Measurements from ENCODE around the gene SERPINA1.

SERPINA1 gene

DNA sequence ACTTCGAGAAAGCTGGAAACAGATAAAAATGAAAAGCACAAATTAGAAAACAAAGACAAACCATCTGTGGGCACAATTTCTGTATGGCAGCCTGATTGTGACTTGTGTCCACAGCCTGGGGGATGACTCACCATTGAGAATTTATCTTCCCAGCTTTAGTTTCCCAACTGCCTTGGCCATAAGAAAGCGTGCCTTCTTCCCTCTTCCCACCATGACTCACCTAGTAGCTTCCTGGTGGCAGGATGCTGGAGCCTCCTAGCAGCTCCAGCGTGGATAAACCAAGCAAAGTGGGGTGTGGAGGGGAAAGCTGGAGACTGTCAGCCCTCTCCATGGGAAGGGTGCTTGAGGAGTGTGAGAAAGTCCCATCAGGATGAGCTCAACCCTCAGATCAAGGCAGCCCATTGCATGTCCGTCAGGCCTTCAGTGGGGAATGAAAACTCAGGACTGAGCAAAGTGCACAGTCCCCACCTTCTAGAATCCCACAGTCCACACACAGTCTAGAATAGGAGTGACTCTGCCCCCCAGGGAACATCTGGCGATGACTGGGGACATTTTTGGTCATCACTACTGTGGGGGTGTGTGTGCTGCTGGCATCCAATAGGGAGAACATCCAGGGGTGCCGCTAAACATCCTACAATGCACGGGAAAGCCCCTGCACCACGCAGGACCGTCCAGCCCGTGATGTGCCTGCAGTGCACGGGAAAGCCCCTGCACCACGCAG, 42.9 kb downstream of the SERPINA1 start:
- no peak for DNase-seq

DNA sequence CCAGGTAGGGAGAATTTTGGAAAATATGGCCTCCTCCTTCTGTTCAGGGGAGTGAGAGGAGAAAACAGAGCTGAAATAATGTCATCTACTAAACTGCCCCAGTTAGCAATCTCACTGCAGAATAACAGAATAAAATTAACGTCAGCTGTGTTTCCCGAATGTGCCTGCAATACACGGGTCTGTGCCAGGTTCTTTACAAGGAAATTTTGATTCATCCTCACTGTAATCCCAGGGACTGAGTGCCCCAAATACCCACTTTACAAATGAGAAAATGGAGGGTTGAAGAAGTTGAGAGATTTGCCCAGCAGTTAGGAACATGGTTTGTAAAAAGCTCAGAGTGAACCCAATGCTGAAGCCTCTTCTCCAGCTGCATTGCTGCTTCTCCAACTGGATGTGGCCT, 44.0 kb downstream of the SERPINA1 start:
- DNase-seq, result no peak

DNA sequence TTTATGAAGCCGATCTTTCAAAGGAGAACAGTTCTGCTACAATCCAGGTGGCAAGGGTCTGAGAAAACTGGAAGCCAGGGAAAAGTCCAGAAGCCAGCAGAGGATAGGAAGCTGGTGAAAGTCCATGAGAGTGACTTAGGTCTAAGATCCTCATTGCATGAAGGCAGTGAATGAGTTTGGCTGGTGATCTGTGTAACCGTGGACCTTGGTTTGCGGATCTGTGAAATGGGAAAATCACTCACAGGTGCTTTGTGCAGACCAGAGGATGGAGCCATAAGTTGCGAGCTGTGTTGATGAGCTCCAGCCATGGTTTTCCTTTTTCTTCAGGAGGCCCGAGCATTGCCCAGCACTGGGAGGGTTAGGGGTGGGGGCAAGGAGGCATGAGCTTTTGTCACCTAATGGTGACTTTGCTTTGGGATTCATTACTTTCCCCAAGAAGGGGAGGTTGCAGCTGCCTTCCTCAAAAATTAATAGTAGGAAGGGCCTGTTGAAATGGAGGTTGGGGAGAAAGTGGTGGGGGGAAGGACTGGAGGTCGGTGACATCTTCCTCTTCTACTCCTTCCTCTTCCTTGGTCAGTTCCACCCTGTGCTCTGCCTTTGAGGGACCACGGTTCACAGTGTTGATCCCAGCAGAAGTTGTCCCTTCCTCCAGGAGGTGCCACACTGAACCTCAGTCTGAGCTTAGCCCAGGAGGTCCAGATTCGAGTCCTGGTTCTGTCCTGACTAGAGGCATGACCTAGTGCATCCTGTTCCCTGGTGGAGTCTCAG, 45.0 kb downstream of the SERPINA1 start:
- no peak for DNase-seq

DNA sequence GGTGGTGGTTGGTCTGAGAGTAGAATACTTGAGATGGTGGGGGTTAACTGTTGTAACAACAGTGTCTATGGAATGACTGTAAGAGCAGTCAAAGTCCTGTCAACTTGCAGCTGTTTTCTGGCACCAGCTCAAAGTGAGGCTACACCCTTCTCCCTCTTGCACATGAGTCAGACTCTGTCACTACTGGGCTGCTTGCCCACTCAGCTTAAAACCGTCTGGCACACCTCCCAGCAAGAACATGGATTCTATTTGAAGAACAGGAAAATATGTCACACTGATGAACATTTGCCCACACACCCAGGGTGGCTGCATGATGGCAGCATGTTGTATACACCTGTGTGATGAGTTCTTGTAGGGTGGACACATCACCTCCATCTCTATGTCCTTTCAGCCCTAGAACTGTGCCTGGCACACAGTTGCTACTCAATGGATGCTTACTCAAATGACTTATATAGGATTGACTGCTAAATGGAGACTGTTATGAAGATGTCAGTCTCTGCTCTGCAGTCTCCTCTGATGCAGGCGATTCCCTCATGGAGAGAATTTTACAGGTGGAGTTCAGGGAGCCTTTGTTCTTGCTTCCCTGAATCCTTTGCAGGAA, 46.0 kb downstream of the SERPINA1 start:
- DNase-seq, result peak; percentile 67

DNA sequence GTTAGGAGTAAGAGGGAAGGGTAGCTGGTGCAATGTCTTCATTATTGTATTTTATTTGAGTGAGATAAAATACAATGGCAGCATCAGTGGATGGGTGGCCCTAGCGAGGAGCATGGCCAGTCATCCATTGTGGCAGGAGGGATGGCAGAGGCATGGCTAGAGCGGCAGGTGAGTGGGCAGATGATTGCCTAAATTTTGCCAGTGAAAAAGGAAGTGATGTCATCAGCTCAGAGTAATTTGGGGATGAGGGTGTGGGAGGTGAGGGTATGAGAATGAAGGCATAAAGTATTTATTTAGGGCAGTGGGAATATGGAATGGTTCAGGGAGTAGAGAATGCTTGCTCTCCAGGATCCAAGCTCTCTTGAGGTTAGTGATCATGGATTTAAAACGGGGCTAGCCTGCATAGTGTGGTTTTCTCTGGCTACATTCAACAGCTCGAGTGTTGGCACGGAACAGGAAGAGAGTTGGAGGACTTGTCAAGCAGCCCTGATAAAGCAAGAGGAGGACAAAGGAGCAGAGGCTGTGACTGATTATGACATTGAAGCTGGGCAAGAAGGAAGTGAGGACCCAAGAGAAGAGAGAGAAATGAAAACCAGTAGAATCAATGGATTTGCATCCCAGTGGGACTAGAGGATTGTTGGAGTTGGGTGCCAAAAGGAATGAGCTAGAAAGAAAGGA, 46.6 kb downstream of the SERPINA1 start:
- no peak for DNase-seq

DNA sequence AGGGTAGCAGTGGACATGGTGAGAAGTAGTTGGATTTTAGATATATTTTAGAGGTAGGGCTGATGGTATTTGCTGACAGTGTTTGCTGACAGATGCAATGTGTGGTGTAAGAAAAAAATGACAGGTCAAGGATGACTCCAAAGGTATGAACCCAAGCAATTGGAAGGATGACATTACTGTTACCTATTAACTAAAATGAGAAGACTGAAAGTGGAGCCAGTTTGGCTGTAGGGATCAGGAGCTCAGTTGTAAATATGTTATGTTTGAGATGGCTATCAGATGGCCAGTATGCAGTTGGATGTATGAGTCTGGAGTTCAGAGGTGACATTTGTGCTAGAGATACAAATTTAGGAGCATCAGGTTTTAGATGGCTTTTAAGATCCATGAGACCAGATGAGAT, 47.9 kb downstream of the SERPINA1 start:
- no peak for DNase-seq

DNA sequence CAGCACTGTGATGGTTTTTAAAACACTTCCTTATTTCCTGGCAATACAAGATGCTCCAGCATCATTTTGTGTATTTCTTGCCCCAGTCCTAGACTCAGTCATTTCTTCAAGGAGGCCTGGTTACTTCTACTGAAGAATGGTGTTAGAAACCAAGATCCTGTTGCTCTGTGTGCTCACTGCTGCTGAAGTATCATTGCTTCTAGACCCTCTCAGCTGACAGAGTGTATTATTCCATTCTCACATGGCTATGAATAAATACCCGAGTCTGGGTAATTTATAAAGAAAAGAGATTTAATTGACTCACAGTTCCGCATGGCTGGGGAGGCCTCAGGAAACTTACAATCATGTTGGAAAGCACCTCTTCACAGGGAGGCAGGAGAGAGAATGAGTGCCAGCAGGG, 50.4 kb downstream of the SERPINA1 start:
- DNase-seq, result no peak

DNA sequence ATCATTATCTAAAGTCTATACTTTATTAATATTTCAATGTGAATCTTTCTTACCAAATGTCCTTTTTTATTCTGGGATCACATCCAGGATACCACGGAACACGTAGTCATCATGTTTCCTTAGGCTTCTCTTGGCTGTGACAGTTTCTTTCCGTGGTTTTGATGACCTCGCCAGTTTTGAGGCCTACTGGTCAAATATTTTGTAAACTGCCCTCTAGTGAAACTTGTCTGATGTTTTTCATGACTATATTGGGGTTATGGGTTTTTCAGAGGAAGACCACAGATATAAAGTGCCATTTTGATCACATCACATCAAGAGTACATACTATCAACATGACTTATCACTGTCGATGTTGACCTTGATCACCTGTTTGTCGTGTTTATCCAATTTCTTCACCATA, 51.1 kb downstream of the SERPINA1 start:
- DNase-seq, result no peak

DNA sequence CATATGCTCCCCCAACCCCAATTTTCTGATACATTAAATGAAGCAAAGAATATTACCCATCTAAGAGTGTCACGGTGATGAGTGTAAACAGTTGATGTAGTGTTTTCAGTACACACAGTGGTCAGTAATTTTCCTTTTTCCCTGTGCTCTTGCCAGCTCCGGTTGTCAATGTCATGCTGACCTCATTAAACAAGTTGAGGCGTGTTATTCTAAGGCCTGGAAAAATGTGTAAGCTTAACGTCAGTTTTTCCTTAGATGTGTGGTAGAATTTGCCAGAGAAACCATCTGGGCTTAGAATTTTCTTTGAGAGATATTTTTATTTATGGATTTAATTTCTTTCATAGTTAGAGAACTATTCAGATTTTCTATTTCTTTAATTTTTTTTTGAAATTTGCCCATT, 53.5 kb downstream of the SERPINA1 start:
- no peak for DNase-seq

DNA sequence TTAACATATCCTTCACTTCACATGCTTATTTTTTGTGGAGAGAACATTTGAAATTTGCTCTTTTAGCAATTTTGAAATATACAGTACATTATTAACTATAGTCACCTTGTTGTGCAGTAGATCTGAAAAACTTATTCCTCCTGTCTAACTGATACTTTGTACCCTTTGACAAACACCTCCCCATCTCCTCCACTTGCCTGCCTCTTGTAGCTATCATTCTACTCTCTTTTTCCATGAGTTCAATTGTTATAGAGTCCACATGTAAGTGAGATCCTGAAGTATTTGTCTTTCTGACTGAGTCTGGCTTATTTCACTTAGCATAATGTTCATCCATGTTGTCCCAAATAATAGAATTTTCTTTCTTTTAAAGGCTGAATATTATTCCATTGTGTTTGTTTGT, 55.8 kb downstream of the SERPINA1 start:
- DNase-seq, result no peak

DNA sequence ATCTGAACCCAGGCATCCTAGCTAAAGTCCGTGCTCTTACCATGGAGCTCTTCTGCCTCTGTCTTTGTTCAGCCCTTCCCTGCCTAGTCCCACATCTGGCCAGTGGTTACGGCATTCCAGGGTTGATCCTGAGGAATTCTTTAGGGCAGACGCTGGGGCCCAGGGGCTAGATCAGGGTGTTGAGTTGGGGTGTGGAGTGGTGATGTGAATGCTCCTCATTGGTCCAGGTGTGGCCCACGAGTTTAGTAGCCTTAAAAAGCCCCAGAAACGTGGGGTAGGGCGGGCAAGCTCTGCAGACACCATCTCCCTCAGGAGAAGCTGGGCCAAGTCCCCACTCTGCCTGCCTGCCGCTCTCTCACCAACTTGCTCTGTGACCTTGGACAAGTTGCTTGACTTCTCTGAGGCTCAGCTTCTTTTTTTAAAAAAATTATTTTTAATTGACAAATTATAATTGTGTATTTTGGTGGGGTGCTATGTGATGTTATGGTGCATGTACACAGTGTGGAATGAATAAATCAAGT, 56.3 kb downstream of the SERPINA1 start:
- no peak for DNase-seq

DNA sequence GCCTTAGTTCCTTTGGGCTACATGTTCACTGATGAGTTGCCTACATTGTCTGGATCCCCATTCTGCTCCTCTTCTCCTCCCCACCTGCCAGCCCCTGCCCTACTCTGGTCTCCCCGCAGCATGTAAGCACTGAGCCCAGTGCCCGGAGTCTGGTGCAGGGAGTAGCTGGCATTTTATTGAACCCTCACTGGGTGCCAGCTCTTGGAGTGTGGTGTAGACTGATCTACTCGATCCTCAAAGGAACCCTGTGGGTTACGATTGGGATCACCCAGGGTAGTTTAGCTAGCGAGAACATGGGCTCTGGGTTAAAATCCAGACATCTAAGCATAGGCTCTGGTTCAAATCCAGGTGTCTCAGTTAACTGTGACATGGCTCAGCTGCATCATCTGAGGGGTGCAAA, 56.9 kb downstream of the SERPINA1 start:
- no peak for DNase-seq

DNA sequence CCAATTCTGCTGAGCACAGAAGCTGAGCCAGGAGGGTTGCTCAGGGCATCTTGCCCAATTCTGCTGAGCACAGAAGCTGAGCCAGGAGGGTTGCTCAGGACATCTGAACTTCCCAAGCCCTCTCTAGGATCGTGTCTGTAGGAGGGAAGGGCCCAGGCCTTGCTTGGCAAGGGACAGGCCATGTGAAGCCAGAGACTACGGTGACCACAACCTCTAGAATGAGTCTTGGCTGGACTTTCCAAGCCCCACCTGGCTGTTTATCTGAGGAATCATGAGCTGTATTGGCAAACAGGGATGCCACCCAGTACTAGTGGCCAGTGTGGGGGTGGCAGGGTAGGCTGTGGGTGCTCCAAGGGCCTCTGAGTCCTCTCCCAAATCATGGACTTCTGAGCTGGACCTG, 57.5 kb downstream of the SERPINA1 start:
- no peak for DNase-seq

DNA sequence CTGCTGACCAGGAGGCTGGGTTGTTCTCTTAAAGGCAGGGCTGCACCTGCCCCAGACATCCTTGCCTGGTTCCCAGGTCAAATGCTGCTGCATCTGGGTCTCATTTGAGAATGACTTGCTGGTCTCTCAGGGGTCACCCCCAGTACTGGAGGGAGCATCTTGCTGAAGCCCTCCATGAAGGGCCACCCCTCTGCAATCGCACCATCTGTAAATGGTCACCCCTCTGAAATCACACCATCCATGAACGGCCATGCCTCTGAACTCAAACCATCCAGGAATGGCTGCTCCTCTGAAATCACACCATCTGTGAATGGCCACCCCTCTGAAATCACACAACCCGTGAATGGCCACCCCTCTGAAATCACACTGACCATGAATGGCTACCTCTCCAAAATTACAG, 58.0 kb downstream of the SERPINA1 start:
- no peak for DNase-seq

DNA sequence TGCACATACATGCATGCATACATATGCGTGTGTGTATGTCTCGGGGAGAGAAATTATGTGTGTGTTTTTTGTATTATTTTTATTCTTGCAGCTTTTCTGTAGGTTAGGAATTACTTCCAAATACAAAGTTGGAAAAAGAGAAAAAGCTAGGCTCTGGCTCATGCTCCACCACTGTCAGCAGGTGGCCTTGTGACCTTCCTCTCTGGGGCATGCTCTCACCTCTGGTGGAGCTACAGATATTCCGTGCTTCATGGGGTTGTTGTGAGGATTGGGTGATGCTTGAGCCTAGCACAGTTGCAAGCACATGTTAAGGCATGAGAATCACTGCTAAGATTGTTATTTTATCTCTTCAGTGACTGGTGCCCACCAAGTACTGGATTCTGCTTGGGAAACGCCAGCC, 58.5 kb downstream of the SERPINA1 start:
- no peak for DNase-seq

DNA sequence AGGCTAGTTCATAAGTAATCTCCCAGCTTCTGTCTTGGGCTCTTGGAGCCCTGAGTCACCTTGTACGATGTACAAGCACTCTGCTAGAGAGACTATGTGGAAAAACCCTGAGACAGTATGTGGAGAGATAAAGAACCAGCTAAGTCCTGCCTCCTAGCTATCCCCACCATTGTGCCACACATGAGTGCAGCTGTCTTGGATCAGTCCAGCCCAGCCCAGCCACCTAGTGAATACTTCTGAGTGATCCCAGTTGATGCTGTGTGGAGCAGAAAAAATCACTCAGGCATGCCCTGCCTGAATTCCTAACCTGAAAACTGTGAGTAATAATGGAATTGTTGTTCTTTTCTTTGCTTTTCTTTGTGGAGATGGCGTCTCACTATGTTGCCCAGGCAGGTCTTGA, 60.2 kb downstream of the SERPINA1 start:
- DNase-seq, result no peak
